ENCODE results near the gene B3GAT1.

DNA sequence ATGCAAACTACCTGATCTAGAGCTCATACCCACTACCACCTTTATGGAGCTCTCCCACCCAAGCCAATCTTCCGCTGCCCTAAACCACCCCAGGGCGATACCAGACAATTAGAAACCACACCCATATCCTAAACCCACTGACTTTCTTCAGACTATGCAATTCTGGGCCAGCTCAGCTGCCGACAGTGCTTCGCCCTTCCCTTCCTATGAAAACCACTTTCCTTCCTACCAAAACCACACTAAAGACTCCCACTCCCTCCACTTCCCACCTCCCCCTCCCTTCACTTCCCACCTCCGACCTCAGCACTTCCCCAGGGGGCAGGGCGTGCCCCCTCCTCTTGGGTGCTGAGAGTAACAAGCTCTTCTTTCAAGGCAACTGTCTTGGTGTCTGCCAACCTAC, 25.1 kb downstream of the B3GAT1 start:
- TF ChIP-seq, protein P1, sequence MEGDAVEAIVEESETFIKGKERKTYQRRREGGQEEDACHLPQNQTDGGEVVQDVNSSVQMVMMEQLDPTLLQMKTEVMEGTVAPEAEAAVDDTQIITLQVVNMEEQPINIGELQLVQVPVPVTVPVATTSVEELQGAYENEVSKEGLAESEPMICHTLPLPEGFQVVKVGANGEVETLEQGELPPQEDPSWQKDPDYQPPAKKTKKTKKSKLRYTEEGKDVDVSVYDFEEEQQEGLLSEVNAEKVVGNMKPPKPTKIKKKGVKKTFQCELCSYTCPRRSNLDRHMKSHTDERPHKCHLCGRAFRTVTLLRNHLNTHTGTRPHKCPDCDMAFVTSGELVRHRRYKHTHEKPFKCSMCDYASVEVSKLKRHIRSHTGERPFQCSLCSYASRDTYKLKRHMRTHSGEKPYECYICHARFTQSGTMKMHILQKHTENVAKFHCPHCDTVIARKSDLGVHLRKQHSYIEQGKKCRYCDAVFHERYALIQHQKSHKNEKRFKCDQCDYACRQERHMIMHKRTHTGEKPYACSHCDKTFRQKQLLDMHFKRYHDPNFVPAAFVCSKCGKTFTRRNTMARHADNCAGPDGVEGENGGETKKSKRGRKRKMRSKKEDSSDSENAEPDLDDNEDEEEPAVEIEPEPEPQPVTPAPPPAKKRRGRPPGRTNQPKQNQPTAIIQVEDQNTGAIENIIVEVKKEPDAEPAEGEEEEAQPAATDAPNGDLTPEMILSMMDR (IDR thresholded peaks at IDR 0.05), result no peak
- TF ChIP-seq EZH2 (IDR thresholded peaks at IDR 0.05; ENCODE audit: borderline replicate concordance, insufficient read depth, low read depth, low read length, poor library complexity, severe bottlenecking), result no peak

All from B cell (primary cell).